ENCODE results near the gene ALPK3.

DNA sequence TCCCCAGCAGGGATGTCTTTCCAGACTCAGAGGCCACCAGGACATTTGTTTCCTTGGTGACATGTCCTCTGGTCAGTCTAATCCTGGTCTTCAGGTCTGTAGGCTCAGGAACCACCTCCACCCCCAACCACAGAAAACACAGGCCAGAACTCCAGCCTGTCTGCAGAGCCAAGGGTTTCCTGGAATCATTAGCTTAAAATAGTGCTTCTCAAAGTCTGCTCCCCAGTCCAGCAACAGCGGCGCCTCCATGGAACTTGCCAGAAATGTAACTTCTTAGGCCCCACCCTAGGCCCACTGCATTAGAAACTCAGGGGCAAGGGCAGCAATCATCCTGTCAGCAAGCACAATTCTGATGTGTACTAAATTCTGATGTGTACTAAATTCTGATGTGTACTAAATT is 87.3 kb downstream of the ALPK3 start:
- TF ChIP-seq, protein P1, sequence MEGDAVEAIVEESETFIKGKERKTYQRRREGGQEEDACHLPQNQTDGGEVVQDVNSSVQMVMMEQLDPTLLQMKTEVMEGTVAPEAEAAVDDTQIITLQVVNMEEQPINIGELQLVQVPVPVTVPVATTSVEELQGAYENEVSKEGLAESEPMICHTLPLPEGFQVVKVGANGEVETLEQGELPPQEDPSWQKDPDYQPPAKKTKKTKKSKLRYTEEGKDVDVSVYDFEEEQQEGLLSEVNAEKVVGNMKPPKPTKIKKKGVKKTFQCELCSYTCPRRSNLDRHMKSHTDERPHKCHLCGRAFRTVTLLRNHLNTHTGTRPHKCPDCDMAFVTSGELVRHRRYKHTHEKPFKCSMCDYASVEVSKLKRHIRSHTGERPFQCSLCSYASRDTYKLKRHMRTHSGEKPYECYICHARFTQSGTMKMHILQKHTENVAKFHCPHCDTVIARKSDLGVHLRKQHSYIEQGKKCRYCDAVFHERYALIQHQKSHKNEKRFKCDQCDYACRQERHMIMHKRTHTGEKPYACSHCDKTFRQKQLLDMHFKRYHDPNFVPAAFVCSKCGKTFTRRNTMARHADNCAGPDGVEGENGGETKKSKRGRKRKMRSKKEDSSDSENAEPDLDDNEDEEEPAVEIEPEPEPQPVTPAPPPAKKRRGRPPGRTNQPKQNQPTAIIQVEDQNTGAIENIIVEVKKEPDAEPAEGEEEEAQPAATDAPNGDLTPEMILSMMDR (optimal IDR thresholded peaks at IDR 0.05 in 1 of 3, IDR thresholded peaks at IDR 0.05 in 1 of 3, conservative IDR thresholded peaks at IDR 0.05 in 1 of 3; ENCODE audit: extremely low read depth in 1 of 3, insufficient read depth in 2 of 3, low read length in 3 of 3) = no peak
- TF ChIP-seq EZH2 (IDR thresholded peaks at IDR 0.05; ENCODE audit: low read length) = no peak
